ENCODE measurements around the gene KIAA1549.

The KIAA1549 gene

DNA sequence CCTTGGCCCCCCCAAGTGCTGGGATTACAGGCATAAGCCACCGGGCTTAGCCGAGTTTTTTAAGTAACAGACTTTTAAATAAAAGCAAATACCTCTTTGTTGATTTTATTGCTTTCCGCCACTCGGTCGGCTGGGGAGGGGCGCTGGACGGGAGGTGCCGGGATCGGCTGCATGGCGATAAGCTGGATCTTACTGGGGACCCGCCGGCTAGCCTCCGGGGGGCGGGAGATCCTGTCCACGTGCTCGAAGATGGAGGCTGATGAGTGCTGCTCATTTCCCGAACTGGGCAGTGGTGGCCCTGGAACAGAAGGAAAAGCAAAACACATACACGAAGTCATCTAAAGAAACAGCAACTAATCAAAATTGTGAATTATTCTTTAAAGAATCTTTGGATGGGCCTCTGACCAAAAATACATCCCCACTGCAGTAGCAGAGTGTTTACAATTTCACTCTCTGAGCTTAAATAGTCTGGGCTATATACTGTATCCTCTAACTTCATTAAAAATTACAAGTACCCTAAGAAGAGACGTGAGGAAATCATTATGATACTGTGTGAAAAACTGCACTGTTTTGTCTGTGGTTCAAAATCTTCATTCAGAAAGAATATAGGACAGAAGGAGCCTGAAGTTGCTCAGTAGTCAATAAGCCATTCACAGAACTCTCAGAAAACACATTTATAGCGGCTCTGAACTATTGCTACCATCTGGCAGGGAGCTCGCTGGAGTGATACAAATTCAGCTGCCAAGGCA lies 110.0 kb downstream of the KIAA1549 start:
- in situ Hi-C loops (cut with MboI; ENCODE audit: low sequenced_read_pairs, unreplicated experiment): no loop called here
- TF ChIP-seq, protein P1, sequence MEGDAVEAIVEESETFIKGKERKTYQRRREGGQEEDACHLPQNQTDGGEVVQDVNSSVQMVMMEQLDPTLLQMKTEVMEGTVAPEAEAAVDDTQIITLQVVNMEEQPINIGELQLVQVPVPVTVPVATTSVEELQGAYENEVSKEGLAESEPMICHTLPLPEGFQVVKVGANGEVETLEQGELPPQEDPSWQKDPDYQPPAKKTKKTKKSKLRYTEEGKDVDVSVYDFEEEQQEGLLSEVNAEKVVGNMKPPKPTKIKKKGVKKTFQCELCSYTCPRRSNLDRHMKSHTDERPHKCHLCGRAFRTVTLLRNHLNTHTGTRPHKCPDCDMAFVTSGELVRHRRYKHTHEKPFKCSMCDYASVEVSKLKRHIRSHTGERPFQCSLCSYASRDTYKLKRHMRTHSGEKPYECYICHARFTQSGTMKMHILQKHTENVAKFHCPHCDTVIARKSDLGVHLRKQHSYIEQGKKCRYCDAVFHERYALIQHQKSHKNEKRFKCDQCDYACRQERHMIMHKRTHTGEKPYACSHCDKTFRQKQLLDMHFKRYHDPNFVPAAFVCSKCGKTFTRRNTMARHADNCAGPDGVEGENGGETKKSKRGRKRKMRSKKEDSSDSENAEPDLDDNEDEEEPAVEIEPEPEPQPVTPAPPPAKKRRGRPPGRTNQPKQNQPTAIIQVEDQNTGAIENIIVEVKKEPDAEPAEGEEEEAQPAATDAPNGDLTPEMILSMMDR (IDR thresholded peaks at IDR 0.05; ENCODE audit: borderline replicate concordance, control extremely low read depth, extremely low read depth, insufficient read depth, missing control alignments): no peak
- no peak for DNase-seq (ENCODE audit: low spot score)

DNA sequence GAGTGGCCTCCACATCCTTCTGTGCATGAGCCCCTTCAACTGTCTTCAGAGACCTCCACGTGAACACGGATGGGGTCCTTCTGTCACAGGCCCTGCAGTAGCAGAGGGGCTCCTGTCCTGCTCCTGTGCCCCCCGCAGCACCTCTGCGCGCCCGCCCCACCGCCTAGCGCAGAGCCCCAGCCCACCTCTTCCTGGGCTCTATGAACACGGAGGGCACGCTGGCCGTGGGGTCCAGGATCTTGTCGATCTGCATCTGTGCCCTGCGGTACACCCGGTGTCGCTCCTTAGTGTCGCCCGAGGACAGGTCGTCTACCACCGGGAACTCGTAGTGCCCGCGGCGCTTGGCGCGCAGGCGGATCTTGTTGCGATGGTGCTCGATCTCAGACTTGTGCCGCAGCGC lies 111.8 kb downstream of the KIAA1549 start:
- in situ Hi-C loops (cut with MboI; ENCODE audit: low sequenced_read_pairs, unreplicated experiment): no loop called here
- DNase-seq (ENCODE audit: low spot score): no peak
- TF ChIP-seq, protein P1 (IDR thresholded peaks at IDR 0.05; ENCODE audit: borderline replicate concordance, control extremely low read depth, extremely low read depth, insufficient read depth, missing control alignments): no peak

DNA sequence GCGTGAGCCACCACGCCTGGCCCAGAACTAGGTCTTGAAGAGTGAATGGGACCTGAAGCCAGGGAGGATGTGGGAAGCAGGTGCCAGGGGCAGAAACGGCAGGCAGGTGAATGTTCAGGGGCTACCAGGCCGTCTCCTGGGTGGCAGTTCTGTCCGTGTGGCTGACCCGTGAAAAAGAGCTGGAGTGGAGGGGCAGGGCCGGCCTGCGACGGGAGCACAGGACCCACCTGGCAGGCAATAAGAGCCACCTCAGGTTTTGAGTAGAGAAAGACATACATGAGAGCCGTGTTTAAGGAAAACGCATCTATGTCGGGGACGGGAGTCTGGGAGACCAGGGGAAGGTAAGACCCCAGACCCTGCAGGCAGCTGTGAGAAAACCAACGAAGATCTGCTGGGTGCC lies 112.5 kb downstream of the KIAA1549 start:
- in situ Hi-C loops (cut with MboI; ENCODE audit: low sequenced_read_pairs, unreplicated experiment): no loop called here
- TF ChIP-seq, protein P1 (IDR thresholded peaks at IDR 0.05; ENCODE audit: borderline replicate concordance, control extremely low read depth, extremely low read depth, insufficient read depth, missing control alignments): no peak

DNA sequence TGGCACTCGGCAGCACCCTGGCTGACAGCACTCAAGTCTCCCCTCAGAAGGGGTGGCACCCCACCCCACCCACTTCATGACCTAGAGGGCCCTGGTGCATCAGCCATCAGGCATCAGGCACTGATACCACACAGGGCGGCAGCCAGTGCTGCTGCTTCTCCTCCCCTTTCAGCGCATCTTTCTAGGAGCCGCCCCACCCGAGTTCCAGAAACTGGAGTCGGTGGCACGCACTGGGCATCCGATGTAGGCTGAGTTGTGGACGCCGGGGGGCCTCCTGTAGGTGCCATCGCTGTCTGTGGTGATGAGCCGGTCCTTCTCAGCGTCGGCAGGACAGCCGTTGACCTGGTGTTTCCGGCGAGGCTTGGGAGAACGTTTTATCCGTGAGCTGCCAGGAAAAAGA lies 113.4 kb downstream of the KIAA1549 start:
- no peak for DNase-seq (ENCODE audit: low spot score)
- in situ Hi-C loops (cut with MboI; ENCODE audit: low sequenced_read_pairs, unreplicated experiment): no loop called here
- TF ChIP-seq, protein P1 (IDR thresholded peaks at IDR 0.05; ENCODE audit: borderline replicate concordance, control extremely low read depth, extremely low read depth, insufficient read depth, missing control alignments): no peak

More for the DNA sequence above, 112.5 kb downstream of the KIAA1549 start:
- no peak for DNase-seq (ENCODE audit: low spot score)

DNA sequence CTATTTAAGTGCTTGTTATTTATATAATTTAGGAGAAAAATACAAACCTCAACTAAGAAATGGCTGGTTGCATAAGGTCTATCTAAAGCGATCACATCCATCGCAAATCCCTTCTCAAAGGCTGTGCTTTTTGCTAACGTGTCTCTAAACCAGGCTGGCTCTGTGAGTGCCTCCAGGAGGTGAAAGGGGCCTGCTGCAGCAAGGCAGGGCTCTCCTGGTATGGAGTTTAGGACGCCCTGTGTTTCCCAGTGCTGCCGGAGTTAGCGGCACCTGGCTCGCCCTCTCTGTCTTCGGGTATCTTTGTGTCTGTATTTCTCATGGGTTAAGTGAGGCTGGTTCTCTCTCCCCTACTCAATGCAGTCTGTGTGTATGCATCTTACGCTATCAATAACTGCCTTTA lies 114.8 kb downstream of the KIAA1549 start:
- TF ChIP-seq, protein P1 (IDR thresholded peaks at IDR 0.05; ENCODE audit: borderline replicate concordance, control extremely low read depth, extremely low read depth, insufficient read depth, missing control alignments): no peak
- in situ Hi-C loops (cut with MboI; ENCODE audit: low sequenced_read_pairs, unreplicated experiment): no loop called here
- no peak for DNase-seq (ENCODE audit: low spot score)

DNA sequence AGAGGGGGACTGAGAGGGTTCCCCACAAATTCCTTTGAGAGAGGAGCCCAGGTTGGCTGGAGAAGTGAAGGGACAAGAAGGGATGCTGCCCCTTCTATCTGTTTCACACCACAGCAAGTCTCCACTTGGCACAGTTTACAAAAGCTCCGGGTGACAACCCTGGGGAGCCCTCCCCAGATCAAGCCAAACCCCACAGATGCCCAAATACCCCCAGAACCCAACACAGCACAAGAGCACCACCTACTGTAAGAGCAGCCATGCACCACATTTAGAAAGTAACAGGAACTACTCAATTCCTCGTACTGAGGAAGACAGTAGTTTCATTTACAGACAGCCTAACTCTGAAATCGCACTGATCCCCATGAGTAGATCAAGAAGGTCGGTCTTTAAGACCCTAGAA lies 115.3 kb downstream of the KIAA1549 start:
- DNase-seq (ENCODE audit: low spot score): peak; percentile 65
- TF ChIP-seq, protein P1 (IDR thresholded peaks at IDR 0.05; ENCODE audit: borderline replicate concordance, control extremely low read depth, extremely low read depth, insufficient read depth, missing control alignments): peak; percentile 29
- in situ Hi-C loops (cut with MboI; ENCODE audit: low sequenced_read_pairs, unreplicated experiment): no loop called here
